Measurements from ENCODE around the gene KIRREL3.

The KIRREL3 gene

DNA sequence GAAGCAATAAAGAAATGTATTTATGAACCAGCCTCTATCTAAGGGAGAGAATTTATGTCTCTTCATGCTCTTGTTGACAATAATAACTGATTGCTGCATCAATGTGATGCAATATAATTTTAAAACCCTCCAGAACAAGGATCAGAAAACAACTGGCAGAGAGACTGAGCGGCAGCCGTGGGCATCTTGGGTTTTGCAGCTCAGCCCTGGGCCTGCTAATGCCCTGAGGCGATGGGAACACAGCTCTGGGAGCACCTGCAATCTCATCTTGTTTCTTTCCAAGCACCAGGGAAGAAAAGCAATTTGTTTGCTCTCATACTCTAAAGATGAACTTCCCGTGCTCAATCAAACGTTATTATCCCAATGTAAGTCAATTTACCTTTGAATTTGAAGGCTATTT is 399.4 kb downstream of the KIRREL3 start:
- TF ChIP-seq, protein P1, sequence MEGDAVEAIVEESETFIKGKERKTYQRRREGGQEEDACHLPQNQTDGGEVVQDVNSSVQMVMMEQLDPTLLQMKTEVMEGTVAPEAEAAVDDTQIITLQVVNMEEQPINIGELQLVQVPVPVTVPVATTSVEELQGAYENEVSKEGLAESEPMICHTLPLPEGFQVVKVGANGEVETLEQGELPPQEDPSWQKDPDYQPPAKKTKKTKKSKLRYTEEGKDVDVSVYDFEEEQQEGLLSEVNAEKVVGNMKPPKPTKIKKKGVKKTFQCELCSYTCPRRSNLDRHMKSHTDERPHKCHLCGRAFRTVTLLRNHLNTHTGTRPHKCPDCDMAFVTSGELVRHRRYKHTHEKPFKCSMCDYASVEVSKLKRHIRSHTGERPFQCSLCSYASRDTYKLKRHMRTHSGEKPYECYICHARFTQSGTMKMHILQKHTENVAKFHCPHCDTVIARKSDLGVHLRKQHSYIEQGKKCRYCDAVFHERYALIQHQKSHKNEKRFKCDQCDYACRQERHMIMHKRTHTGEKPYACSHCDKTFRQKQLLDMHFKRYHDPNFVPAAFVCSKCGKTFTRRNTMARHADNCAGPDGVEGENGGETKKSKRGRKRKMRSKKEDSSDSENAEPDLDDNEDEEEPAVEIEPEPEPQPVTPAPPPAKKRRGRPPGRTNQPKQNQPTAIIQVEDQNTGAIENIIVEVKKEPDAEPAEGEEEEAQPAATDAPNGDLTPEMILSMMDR (conservative IDR thresholded peaks at IDR 0.05) = no peak
- TF ChIP-seq ZFX (IDR thresholded peaks at IDR 0.05) = no peak
- H3K27ac ChIP-seq = no peak overlapping the region

- H3K27ac ChIP-seq = no peak overlapping the region
- TF ChIP-seq, protein P1 (conservative IDR thresholded peaks at IDR 0.05) = no peak
- no peak for TF ChIP-seq ZFX (IDR thresholded peaks at IDR 0.05)
Observed at GRCh38 chr11:126599217-126599897, 401.2 kb downstream of the KIRREL3 start.

- TF ChIP-seq, protein P1 (conservative IDR thresholded peaks at IDR 0.05) = no peak
- TF ChIP-seq ZFX (IDR thresholded peaks at IDR 0.05) = no peak
- H3K27ac ChIP-seq = no peak overlapping the region
Observed at GRCh38 chr11:126598344-126599216, 402.0 kb downstream of the KIRREL3 start.

DNA sequence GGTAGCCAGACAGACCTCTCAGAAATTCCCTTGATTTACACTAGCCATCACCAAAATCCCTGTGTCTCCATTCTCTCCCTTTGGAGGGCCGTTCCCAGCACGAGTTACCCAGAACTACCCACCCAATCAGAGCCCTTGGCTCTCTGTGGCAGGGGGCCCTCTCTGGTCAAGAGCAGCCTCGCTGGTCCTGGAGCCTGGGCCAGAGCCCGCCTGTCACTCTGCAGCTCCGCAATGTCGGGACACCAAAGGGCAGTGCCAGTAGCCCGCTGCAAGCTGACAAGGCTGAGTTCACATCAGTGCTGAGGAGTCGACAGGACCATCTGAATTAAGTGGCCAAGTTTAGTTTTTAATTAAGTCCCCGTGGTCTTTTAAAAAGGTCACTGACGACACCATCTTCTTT is 403.5 kb downstream of the KIRREL3 start:
- no peak overlapping the region for H3K27ac ChIP-seq
- no peak for TF ChIP-seq ZFX (IDR thresholded peaks at IDR 0.05)
- TF ChIP-seq, protein P1 (conservative IDR thresholded peaks at IDR 0.05) = no peak

GRCh38 chr11:126596474-126596873 is 404.1 kb downstream of the KIRREL3 start:
- no peak overlapping the region for H3K27ac ChIP-seq
- no peak for TF ChIP-seq ZFX (IDR thresholded peaks at IDR 0.05)
- TF ChIP-seq, protein P1 (conservative IDR thresholded peaks at IDR 0.05) = no peak

GRCh38 chr11:126595560-126595959 is 405.0 kb downstream of the KIRREL3 start:
- no peak overlapping the region for H3K27ac ChIP-seq
- TF ChIP-seq ZFX (IDR thresholded peaks at IDR 0.05) = no peak
- TF ChIP-seq, protein P1 (conservative IDR thresholded peaks at IDR 0.05) = no peak

DNA sequence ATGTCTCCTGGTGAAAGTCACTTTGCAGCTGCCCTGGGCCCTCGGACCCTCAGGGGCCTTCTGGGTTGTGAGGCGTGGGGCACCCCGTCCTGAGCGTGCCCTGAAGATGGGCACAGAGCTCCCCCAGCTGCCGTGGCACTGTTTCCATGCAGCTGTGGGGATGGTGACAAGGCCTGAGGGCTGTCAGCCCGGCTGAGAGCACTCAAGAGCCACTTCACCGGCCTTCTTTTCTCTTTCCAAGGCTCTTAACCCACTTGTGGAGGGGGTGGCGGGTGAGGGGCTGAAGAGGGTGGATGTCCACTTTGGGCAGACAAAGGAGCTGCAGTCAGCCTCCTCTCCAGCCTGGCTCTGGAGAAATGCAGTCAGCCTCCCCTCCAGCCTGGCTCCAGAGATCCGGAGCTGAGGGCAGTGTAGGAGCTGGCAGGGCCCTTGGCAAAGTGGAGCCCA is 405.6 kb downstream of the KIRREL3 start:
- no peak for TF ChIP-seq ZFX (IDR thresholded peaks at IDR 0.05)
- TF ChIP-seq, protein P1 (conservative IDR thresholded peaks at IDR 0.05) = no peak
- no peak overlapping the region for H3K27ac ChIP-seq
